ENCODE measurements around the gene MICU1. TPM values are rescaled to one million over a fixed set of nuclear protein-coding genes. Genes with fewer than 3 reads are reported as not detected.

The MICU1 gene
- total RNA-seq, 4 donors from 2014 or later = 14.6 to 22.2 (median 20.1) TPM

GRCh38 chr10:72630144-72630543, 4.3 kb upstream of the MICU1 start:
- Histone ChIP-seq H3K27me3 (no peaks in the 10 kb centered on the region), H3K4me1 (peaks cover under 1 to 10% (median 4%) of the 10 kb centered on the region in 3 donors), H3K36me3 (no peaks in the 10 kb centered on the region), H3K4me3 (no peak overlapping the region), H3K27ac (no peak overlapping the region), H3K9me3 (no peaks in the 10 kb centered on the region)
- intact Hi-C loops (cut with DNase I) = no loop called here
- no peak for TF ChIP-seq CTCF (IDR thresholded peaks at IDR 0.05)
- no peak for TF ChIP-seq POLR2A (IDR thresholded peaks at IDR 0.05)
- 56 to 75% methylated on average over 2 of the region's 2 CpGs for WGBS, 2 donors
- no peak for DNase-seq

GRCh38 chr10:72626444-72626754, 520 bp upstream of the MICU1 start:
- H3K4me3 ChIP-seq = peak overlapping the region; percentile 54 to 89 (median 84)
- peak overlapping the region; percentile 71 to 91 (median 89) for H3K27ac ChIP-seq
- TF ChIP-seq POLR2A (IDR thresholded peaks at IDR 0.05) = no peak
- peak in 1 of 6 experiments; percentile 7 for TF ChIP-seq CTCF (IDR thresholded peaks at IDR 0.05)
- intact Hi-C loops (cut with DNase I) = no loop called here
- H3K9me3 ChIP-seq = no peaks in the 10 kb centered on the region
- no peaks in the 10 kb centered on the region for H3K27me3 ChIP-seq
- no peak for DNase-seq
- 0 to 6% methylated on average over 1 of the region's 1 CpG for WGBS, 2 donors
- H3K4me1 ChIP-seq = peaks cover 6 to 23% (median 10%) of the 10 kb centered on the region in 3 donors
- peaks cover 0 to 6% (median 0%) of the 10 kb centered on the region in 3 donors for H3K36me3 ChIP-seq

GRCh38 chr10:72625276-72625607, 637 bp downstream of the MICU1 start:
- TF ChIP-seq POLR2A (IDR thresholded peaks at IDR 0.05) = no peak
- no peak for TF ChIP-seq CTCF (IDR thresholded peaks at IDR 0.05)
- H3K4me1 ChIP-seq = peaks cover 6 to 23% (median 10%) of the 10 kb centered on the region in 3 donors
- H3K36me3 ChIP-seq = peaks cover 0 to 6% (median 0%) of the 10 kb centered on the region in 3 donors
- peak overlapping the region; percentile 54 to 89 (median 84) for H3K4me3 ChIP-seq
- H3K9me3 ChIP-seq = no peaks in the 10 kb centered on the region
- no peak for DNase-seq
- 0% methylated on average over 10 of the region's 10 CpGs for WGBS, 2 donors
- intact Hi-C loops (cut with DNase I) = no loop called here
- H3K27ac ChIP-seq = peak overlapping the region; percentile 71 to 91 (median 89)
- H3K27me3 ChIP-seq = no peaks in the 10 kb centered on the region

- no peak overlapping the region for H3K27ac ChIP-seq
- no peak for DNase-seq
- TF ChIP-seq POLR2A (IDR thresholded peaks at IDR 0.05) (no peak), CTCF (IDR thresholded peaks at IDR 0.05) (no peak)
- intact Hi-C loops (cut with DNase I) = no loop called here
- H3K4me1 ChIP-seq = peaks cover 6 to 23% (median 10%) of the 10 kb centered on the region in 3 donors
- no peaks in the 10 kb centered on the region for H3K27me3 ChIP-seq
- H3K36me3 ChIP-seq = peaks cover 0 to 6% (median 0%) of the 10 kb centered on the region in 3 donors
- no peaks in the 10 kb centered on the region for H3K9me3 ChIP-seq
- WGBS, 2 donors = 94 to 100% methylated on average over 1 of the region's 1 CpG
- H3K4me3 ChIP-seq = no peak overlapping the region
Measured at GRCh38 chr10:72622271-72622670, 3.6 kb downstream of the MICU1 start.

- intact Hi-C loops (cut with DNase I) = no loop called here
- no peak overlapping the region for H3K4me3 ChIP-seq
- H3K27me3 ChIP-seq = no peaks in the 10 kb centered on the region
- no peak overlapping the region for H3K27ac ChIP-seq
- DNase-seq = no peak
- H3K9me3 ChIP-seq = no peaks in the 10 kb centered on the region
- WGBS, 2 donors = 79 to 88% methylated on average over 1 of the region's 1 CpG
- TF ChIP-seq CTCF (IDR thresholded peaks at IDR 0.05) (no peak), POLR2A (IDR thresholded peaks at IDR 0.05) (no peak)
- peaks cover 0 to 10% (median 6%) of the 10 kb centered on the region in 3 donors for H3K4me1 ChIP-seq
- no peaks in the 10 kb centered on the region for H3K36me3 ChIP-seq
Measured at GRCh38 chr10:72616716-72617115, 9.2 kb downstream of the MICU1 start.
